Vagina (tissue), 2 donors: Measurements from ENCODE around the gene TOX2. TPM values are rescaled to one million over a fixed set of nuclear protein-coding genes. Genes with fewer than 3 reads are reported as not detected.

ENCODE experiments used
- DNase-seq, 2 donors: peaks; one replicate each; pipeline ENCODE4 v3.0.0-alpha.2; 2017; ENCODE audit errors: extremely low spot score in 2 of 2
- H3K27ac ChIP-seq: fragments of 200-600 bp; sonication (generic); one replicate; pipeline ENCODE4 v1.5.1; 2019
- H3K27me3 ChIP-seq: fragments of 200-600 bp; sonication (generic); one replicate; pipeline ENCODE4 v1.5.1; 2019
- H3K36me3 ChIP-seq, 2 donors: fragments of 200-600 bp; sonication (generic); one replicate each; pipeline ENCODE4 v1.5.1; 2017 to 2019
- H3K4me1 ChIP-seq: fragments of 200-600 bp; sonication (generic); one replicate; pipeline ENCODE4 v1.5.1; 2019
- H3K4me3 ChIP-seq, 2 donors: fragments of 200-600 bp; sonication (generic); 1 replicate in 1 of 2; 2 replicates in 1 of 2; pipeline ENCODE4 v1.5.1; 2016 to 2019
- H3K9me3 ChIP-seq: fragments of 200-600 bp; sonication (generic); one replicate; pipeline ENCODE4 v1.5.1; 2019
- POLR2A ChIP-seq, 2 donors: fragments of 450-650 bp; IDR thresholded peaks; one replicate each; pipeline ENCODE4 v1.6.1; 2017; ENCODE audit warnings: antibody characterized with exemption in 2 of 2, mild to moderate bottlenecking in 2 of 2, moderate library complexity in 2 of 2
- POLR2AphosphoS5 ChIP-seq, 2 donors: sonication (generic); formaldehyde crosslinking; IDR thresholded peaks; one replicate each; pipeline ENCODE4 v1.9.0; 2017; ENCODE audit warnings: antibody characterized with exemption in 2 of 2, mild to moderate bottlenecking in 2 of 2, low read depth in 1 of 2; ENCODE audit not compliant: insufficient read depth in 1 of 2
- intact Hi-C: fragments of 100-400 bp; cut with DNase I; formaldehyde crosslinking; loops from one replicate; pipeline ENCODE4 v1.15.1; 2023
- total RNA-seq: library from RNA; depleted of rRNA; stranded (reverse); fragments of >200 nt; gene quantifications from one replicate; pipeline ENCODE4 v1.2.3, GENCODE V29; 2016
- TF ChIP-seq, protein P1 (sequence below), 3 experiments: fragments of 450-650 bp in 2 of 3; fragments of 200-600 bp in 1 of 3; sonication (generic) in 1 of 3; IDR thresholded peaks; one replicate each; pipeline ENCODE4 v1.5.1; 2017 to 2019; ENCODE audit warnings: antibody characterized with exemption in 3 of 3, mild to moderate bottlenecking in 2 of 3, moderate library complexity in 2 of 3

The TOX2 gene
- total RNA-seq, 1 donor from 2014 or later, result 5.2 TPM

- DNase-seq, result no peak
- Histone ChIP-seq H3K36me3 (no peaks in the 10 kb centered on the region), H3K9me3 (no peaks in the 10 kb centered on the region), H3K4me3 (no peak overlapping the region), H3K27me3 (no peaks in the 10 kb centered on the region), H3K4me1 (no peaks in the 10 kb centered on the region), H3K27ac (no peak overlapping the region)
- TF ChIP-seq POLR2AphosphoS5 (IDR thresholded peaks at IDR 0.05; ENCODE audit: insufficient read depth in 1 of 2, low read depth in 1 of 2) (no peak), POLR2A (IDR thresholded peaks at IDR 0.05) (no peak)
- TF ChIP-seq, protein P1, sequence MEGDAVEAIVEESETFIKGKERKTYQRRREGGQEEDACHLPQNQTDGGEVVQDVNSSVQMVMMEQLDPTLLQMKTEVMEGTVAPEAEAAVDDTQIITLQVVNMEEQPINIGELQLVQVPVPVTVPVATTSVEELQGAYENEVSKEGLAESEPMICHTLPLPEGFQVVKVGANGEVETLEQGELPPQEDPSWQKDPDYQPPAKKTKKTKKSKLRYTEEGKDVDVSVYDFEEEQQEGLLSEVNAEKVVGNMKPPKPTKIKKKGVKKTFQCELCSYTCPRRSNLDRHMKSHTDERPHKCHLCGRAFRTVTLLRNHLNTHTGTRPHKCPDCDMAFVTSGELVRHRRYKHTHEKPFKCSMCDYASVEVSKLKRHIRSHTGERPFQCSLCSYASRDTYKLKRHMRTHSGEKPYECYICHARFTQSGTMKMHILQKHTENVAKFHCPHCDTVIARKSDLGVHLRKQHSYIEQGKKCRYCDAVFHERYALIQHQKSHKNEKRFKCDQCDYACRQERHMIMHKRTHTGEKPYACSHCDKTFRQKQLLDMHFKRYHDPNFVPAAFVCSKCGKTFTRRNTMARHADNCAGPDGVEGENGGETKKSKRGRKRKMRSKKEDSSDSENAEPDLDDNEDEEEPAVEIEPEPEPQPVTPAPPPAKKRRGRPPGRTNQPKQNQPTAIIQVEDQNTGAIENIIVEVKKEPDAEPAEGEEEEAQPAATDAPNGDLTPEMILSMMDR (IDR thresholded peaks at IDR 0.05), result no peak
- intact Hi-C loops, result no loop called here
Observed at GRCh38 chr20:43993560-43993959, 78.9 kb downstream of the TOX2 start.

DNA sequence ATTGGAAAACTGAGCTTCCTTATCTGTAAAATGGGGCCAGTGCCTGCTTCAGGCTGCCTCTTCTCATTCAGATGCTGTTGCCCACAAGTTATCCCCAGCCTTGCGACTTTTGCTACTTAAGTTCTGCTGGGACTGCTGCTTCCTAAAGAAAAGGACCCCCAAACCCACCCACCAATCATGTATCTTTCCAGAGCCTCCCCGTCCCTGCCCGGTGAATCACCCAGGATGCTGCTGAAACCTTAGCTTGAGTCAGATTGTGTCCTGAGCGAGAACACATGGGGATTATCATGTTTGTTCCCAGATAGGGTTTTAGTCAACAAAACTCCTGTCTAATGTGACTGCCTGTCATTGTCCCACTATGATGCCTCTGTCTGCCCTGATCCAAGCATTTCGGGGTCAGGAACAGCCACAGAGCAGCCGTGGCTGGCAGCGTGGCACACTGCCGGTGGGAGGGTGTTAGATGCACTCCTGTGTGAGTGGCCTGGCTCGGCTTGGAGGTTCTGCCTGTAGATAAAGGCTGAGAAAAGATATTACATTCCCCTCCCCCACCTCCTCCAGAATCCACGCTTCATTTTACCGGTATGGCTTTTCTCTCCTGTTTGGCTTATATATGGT lies 79.9 kb downstream of the TOX2 start:
- H3K36me3 ChIP-seq, result no peaks in the 10 kb centered on the region
- intact Hi-C loops, result no loop called here
- no peaks in the 10 kb centered on the region for H3K27me3 ChIP-seq
- DNase-seq, result no peak
- no peak overlapping the region for H3K27ac ChIP-seq
- H3K4me3 ChIP-seq, result no peak overlapping the region
- no peaks in the 10 kb centered on the region for H3K4me1 ChIP-seq
- no peaks in the 10 kb centered on the region for H3K9me3 ChIP-seq
- no peak for TF ChIP-seq POLR2A (IDR thresholded peaks at IDR 0.05)
- TF ChIP-seq, protein P1 (IDR thresholded peaks at IDR 0.05), result no peak
- no peak for TF ChIP-seq POLR2AphosphoS5 (IDR thresholded peaks at IDR 0.05; ENCODE audit: insufficient read depth in 1 of 2, low read depth in 1 of 2)

GRCh38 chr20:43995645-43996044 lies 81.0 kb downstream of the TOX2 start:
- DNase-seq, result no peak
- TF ChIP-seq, protein P1 (IDR thresholded peaks at IDR 0.05), result no peak
- no peak for TF ChIP-seq POLR2AphosphoS5 (IDR thresholded peaks at IDR 0.05; ENCODE audit: insufficient read depth in 1 of 2, low read depth in 1 of 2)
- TF ChIP-seq POLR2A (IDR thresholded peaks at IDR 0.05), result no peak
- no peak overlapping the region for H3K4me3 ChIP-seq
- intact Hi-C loops, result no loop called here
- H3K36me3 ChIP-seq, result no peaks in the 10 kb centered on the region
- H3K9me3 ChIP-seq, result no peaks in the 10 kb centered on the region
- H3K4me1 ChIP-seq, result no peaks in the 10 kb centered on the region
- H3K27ac ChIP-seq, result no peak overlapping the region
- H3K27me3 ChIP-seq, result no peaks in the 10 kb centered on the region

GRCh38 chr20:43996240-43996930 lies 81.7 kb downstream of the TOX2 start:
- Histone ChIP-seq H3K4me3 (no peak overlapping the region), H3K4me1 (no peaks in the 10 kb centered on the region), H3K9me3 (no peaks in the 10 kb centered on the region), H3K36me3 (no peaks in the 10 kb centered on the region), H3K27ac (no peak overlapping the region), H3K27me3 (no peaks in the 10 kb centered on the region)
- DNase-seq, result no peak
- intact Hi-C loops, result no loop called here
- TF ChIP-seq, protein P1 (IDR thresholded peaks at IDR 0.05), result no peak
- TF ChIP-seq POLR2AphosphoS5 (IDR thresholded peaks at IDR 0.05; ENCODE audit: insufficient read depth in 1 of 2, low read depth in 1 of 2) (no peak), POLR2A (IDR thresholded peaks at IDR 0.05) (no peak)

GRCh38 chr20:43999848-44000247 lies 85.2 kb downstream of the TOX2 start:
- TF ChIP-seq POLR2A (IDR thresholded peaks at IDR 0.05) (no peak), POLR2AphosphoS5 (IDR thresholded peaks at IDR 0.05; ENCODE audit: insufficient read depth in 1 of 2, low read depth in 1 of 2) (no peak)
- TF ChIP-seq, protein P1 (IDR thresholded peaks at IDR 0.05), result no peak
- peak in 1 of 2 donors; percentile 22 for DNase-seq

More at GRCh38 chr20:43999848-44000247, 85.2 kb downstream of the TOX2 start:
- H3K27me3 ChIP-seq, result no peaks in the 10 kb centered on the region
- intact Hi-C loops, result no loop called here
- H3K4me3 ChIP-seq, result no peak overlapping the region
- H3K27ac ChIP-seq, result no peak overlapping the region
- no peaks in the 10 kb centered on the region for H3K9me3 ChIP-seq
- no peaks in the 10 kb centered on the region for H3K36me3 ChIP-seq
- no peaks in the 10 kb centered on the region for H3K4me1 ChIP-seq
